ENCODE data around the gene TBC1D22A.

TBC1D22A gene

GRCh38 chr22:47112582-47112965 is 350.1 kb downstream of the TBC1D22A start:
- H4K20me1 ChIP-seq (ENCODE audit: insufficient read depth, low read length): no peaks in the 10 kb centered on the region
- no peak overlapping the region for H3K27ac ChIP-seq (ENCODE audit: low read depth, low read length, poor library complexity, severe bottlenecking)
- H3F3A ChIP-seq (ENCODE audit: insufficient read depth, low read length): no peaks in the 10 kb centered on the region
- H3K4me3 ChIP-seq (ENCODE audit: low read depth, low read length, poor library complexity, severe bottlenecking): no peak overlapping the region
- H3K9me3 ChIP-seq (ENCODE audit: low read length): no peaks in the 10 kb centered on the region
- H3K9ac ChIP-seq (ENCODE audit: low read length): no peak overlapping the region
- no peaks in the 10 kb centered on the region for H3K4me1 ChIP-seq (ENCODE audit: insufficient read depth, low read length, severe bottlenecking)
- H3K4me2 ChIP-seq (ENCODE audit: low read length): no peak overlapping the region
- no peak overlapping the region for H2AFZ ChIP-seq (ENCODE audit: low read length)
- no peaks in the 10 kb centered on the region for H3K79me2 ChIP-seq (ENCODE audit: insufficient read depth, low read length)
- TF ChIP-seq EZH2 (IDR thresholded peaks at IDR 0.05; ENCODE audit: borderline replicate concordance, low read length) (no peak), CTCF (IDR thresholded peaks at IDR 0.05; ENCODE audit: low read length) (no peak)
- no peaks in the 10 kb centered on the region for H3K9me2 ChIP-seq (ENCODE audit: low read depth, low read length)
- no peaks in the 10 kb centered on the region for H3K27me3 ChIP-seq (ENCODE audit: insufficient read depth, low read length)
- peaks cover 5% of the 10 kb centered on the region; the same call in 1 of the 2 replicates for H3K36me3 ChIP-seq (ENCODE audit: insufficient read depth, low read length)

GRCh38 chr22:47112994-47113852 is 350.8 kb downstream of the TBC1D22A start:
- H3F3A ChIP-seq (ENCODE audit: insufficient read depth, low read length): no peaks in the 10 kb centered on the region
- H3K9me3 ChIP-seq (ENCODE audit: low read length): no peaks in the 10 kb centered on the region
- H3K36me3 ChIP-seq (ENCODE audit: insufficient read depth, low read length): peaks cover 5% of the 10 kb centered on the region; the same call in 1 of the 2 replicates
- H3K9me2 ChIP-seq (ENCODE audit: low read depth, low read length): no peaks in the 10 kb centered on the region
- H3K4me3 ChIP-seq (ENCODE audit: low read depth, low read length, poor library complexity, severe bottlenecking): no peak overlapping the region
- no peak overlapping the region for H3K9ac ChIP-seq (ENCODE audit: low read length)
- no peak overlapping the region for H2AFZ ChIP-seq (ENCODE audit: low read length)
- no peak overlapping the region for H3K27ac ChIP-seq (ENCODE audit: low read depth, low read length, poor library complexity, severe bottlenecking)
- no peak overlapping the region for H3K4me2 ChIP-seq (ENCODE audit: low read length)
- no peaks in the 10 kb centered on the region for H3K27me3 ChIP-seq (ENCODE audit: insufficient read depth, low read length)
- no peaks in the 10 kb centered on the region for H4K20me1 ChIP-seq (ENCODE audit: insufficient read depth, low read length)
- H3K79me2 ChIP-seq (ENCODE audit: insufficient read depth, low read length): no peaks in the 10 kb centered on the region
- H3K4me1 ChIP-seq (ENCODE audit: insufficient read depth, low read length, severe bottlenecking): no peaks in the 10 kb centered on the region
- TF ChIP-seq EZH2 (IDR thresholded peaks at IDR 0.05; ENCODE audit: borderline replicate concordance, low read length): no peak
- TF ChIP-seq CTCF (IDR thresholded peaks at IDR 0.05; ENCODE audit: low read length): no peak

- Histone ChIP-seq H3K4me3 (ENCODE audit: low read depth, low read length, poor library complexity, severe bottlenecking) (no peak overlapping the region), H3K9me2 (ENCODE audit: low read depth, low read length) (no peaks in the 10 kb centered on the region), H3K4me2 (ENCODE audit: low read length) (no peak overlapping the region), H3K9me3 (ENCODE audit: low read length) (no peaks in the 10 kb centered on the region), H3K27ac (ENCODE audit: low read depth, low read length, poor library complexity, severe bottlenecking) (no peak overlapping the region), H4K20me1 (ENCODE audit: insufficient read depth, low read length) (no peaks in the 10 kb centered on the region), H2AFZ (ENCODE audit: low read length) (no peak overlapping the region), H3K27me3 (ENCODE audit: insufficient read depth, low read length) (no peaks in the 10 kb centered on the region), H3K79me2 (ENCODE audit: insufficient read depth, low read length) (no peaks in the 10 kb centered on the region), H3K4me1 (ENCODE audit: insufficient read depth, low read length, severe bottlenecking) (no peaks in the 10 kb centered on the region), H3K9ac (ENCODE audit: low read length) (no peak overlapping the region), H3F3A (ENCODE audit: insufficient read depth, low read length) (no peaks in the 10 kb centered on the region), H3K36me3 (ENCODE audit: insufficient read depth, low read length) (peaks cover 5% of the 10 kb centered on the region; the same call in 1 of the 2 replicates)
- TF ChIP-seq EZH2 (IDR thresholded peaks at IDR 0.05; ENCODE audit: borderline replicate concordance, low read length) (no peak), CTCF (IDR thresholded peaks at IDR 0.05; ENCODE audit: low read length) (no peak)
Measured at GRCh38 chr22:47113853-47114415, 351.5 kb downstream of the TBC1D22A start.
